T-helper 1 cell (primary cell): ENCODE measurements around the gene OAF.

Source experiments
- DNase-seq, 5 donors: peaks; one replicate each; pipeline ENCODE4 v3.0.0-alpha.2; 2012 to 2020

The OAF gene

DNA sequence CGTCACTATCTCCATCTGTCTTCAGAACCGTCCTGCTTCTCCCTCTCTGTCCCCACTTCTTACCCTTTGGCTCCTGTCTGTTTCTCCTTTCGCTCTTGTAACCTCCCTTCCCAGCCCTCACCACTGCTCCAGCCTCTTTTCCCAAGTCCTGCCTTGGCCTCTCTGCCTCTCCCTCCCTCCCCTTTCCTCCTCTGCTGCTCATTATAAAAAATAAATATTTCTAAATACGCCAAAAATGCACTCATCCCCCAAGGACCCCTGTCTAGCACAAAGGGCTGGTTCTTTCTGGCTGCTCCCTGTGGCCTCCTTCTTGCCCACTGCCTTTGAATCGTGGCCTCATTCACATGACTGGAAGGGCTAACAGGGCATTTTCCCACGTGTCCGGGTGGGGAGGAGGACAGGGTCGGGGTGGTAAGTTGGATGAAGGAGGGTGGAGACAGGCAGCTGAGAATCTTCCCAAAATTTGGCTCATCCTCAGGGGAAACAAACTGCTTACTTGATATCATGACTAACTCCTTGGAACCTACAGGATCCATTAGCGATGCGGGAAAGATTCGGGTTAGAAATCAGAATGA, 26.4 kb upstream of the OAF start:
- DNase-seq = no peak

DNA sequence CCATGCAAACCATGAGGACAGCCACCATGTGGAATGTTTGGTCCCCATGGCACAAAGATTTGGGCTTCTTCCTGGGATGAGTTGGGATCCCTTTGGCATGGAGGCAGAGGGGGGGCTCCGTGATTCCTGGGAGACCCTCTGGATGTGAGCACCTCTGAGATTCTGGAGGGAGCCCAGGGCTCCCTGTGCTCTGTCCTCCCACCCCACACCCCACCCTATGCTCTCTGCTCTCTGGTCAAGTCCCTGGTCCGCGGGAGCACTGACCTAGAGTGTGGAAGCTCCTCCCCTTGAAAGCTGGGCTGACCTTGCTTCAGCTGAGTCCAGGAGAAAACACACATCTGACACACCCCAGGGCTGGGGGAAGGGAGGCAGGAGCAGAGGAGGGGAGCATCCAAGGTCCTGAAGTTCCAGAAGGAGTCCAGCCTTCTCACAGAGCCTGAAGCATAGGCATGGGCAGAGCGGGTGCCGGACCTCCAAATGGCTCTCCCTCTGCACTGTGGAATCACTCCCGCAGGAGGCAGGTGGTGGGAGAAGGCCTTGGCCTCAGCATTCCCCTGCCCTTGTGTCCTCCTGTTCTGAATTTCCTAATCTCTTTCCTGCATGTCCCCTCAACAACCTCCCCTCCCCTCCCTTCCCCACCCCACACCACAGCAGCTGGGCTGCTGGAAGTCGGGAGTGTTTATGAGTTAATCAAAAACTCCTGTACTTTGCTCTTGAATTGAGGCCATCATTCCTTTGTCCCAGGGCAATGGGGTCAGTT, 25.7 kb upstream of the OAF start:
- no peak for DNase-seq

DNA sequence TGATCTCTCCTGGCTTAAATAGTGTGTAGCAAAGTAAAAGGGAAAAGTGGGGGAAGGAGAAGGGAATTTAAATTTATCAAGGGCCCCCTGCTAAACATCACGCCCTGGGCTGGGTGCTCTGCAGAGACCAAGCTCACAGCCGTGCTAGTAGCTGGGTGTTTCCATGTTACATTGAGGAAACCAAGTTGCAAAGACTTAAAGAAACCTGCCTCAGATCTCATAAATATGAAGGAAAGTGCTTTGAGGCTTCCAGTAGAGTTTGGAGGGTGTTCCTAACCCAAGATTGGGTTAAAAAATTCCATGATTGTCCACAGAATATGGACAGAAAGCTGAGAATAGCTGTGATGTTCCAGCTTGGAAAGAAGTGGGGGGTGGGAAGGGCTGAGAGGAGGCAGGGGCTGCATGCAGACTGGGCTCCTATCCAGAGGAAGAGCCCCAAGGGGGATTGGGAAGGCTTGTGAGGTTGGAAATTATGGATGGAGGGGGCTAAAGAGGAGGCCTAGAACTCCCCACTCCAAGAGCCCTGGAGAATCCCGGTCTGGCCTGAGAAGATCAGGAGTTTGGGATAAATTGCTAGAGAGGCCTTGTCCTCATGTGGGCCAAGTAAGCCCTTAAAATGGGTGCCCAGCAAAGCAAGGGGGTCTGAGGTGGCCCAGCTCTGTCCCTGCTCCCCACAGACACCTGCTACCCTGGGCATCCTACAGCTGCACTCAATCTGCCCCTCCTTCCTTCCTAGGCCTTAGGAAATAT, 25.0 kb upstream of the OAF start:
- no peak for DNase-seq

DNA sequence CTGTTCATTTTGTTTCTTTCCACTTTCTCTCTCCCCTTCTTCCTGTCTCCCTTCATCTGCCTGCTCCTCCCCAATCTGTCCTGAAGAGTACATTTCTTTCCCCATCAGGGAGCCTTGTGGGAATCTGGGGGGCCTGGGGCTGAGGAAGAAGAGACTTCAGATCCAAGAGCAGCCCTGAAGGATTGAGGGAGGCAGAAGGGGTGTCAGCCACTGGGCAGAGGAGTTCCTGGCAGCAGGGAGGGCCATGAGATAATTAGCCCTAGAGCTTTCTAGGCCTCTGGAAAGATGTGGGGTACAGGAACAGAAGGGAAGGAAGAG, 24.4 kb upstream of the OAF start:
- DNase-seq = no peak

DNA sequence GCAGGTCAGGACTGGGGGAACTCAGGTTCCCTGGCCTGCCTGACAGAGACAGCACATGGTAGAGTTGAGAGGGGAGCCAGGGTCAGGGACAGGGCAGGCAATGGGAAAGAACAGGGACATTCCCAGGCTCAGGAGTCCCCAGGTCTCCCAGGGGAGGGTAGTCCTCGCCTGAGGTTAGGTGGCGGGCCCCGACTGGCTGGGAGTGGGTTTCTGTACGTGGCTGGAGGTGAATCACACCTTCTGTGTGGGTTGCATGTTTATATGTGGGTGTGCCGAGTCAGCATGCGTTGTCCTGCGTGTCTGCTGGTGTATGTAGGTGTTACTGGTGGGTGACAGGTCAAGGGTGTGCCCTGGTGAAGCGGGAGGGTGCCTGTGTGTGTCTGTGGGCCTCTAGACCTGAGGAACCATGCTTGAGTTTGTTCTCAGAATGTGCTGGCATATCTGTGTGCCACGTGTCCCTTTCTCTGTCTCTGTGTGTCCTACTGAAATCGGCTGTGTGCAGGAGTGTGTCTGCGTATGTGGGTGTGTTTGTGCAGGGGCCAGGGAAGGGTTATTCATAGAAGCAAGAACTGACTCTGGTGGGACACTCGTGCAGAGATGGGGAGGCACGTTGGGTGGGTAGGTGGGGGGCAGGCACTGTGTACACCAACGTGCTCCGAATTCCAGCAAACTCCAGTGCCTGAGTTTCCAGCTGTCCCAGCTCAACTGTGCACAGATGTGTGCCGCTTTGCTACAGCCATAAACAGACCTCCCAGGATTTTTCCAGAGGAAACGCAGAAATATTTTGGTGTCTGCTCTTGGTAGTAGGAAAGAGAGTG, 23.8 kb upstream of the OAF start:
- no peak for DNase-seq

DNA sequence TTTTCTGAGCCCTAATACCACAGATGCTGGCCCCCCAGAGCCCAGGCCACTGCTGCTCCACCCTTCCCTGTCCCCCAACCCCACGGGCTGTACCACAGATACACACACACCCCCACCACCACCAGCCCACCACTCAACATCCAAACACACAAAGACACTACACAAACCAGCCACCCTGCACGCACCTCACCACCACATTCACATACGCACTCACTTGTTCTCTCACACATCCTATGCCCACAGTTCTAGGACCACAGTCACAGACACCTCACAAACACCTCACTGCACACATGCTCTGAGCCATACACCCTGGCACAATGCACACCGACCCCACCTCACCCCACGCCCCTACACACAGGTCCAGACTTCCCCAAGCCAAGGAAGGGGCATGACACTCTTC, 22.5 kb upstream of the OAF start:
- no peak for DNase-seq

DNA sequence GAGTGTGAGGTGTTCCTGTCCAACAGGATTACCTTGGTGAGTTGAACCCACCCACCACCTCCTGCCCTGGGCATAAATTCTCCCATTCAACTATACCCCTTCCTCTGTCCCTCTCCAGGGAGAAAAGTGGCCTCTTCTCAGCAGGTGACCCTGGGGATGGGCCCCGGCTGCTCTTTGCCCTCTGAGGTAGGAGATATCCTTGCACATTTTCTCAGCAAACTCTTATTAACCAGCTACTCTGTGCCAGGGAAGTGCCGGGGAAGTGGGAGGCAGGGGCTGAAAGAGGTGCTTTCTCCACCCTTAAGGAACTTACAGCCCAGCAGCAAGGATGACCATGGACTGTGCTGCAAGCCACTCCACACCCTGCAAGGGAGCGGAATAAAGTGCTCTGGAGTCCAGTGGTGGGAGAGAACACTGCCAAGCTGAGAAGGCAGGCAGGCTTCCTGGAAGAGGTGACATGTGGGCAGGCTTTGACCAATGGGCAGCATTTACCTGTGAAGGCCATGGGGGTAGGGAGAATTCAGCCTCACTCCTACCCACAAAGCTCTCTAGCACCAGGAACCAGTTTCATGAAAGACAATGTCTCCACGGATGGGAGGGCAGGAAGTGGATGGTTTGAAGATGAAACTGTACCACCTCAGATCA, 21.9 kb upstream of the OAF start:
- DNase-seq = no peak

DNA sequence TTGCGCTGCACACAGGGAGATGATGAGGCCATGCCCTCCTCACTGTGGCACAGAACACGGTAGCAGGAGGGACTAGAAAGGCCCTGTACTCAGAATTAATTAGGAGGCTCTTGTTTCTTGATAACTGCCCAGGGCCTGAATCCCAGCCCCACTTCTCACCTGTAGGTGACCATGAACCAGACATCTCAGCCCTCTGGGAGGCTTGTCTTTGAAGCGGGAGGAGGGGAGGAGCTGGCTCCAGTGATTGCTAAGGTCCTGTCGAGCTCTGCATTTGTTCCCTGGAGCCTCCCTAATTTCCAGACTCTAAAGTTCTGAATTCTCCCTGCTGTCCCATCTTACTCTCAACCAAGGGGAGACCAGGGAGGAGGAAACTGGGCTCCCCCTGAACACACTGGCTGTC, 19.8 kb upstream of the OAF start:
- DNase-seq = no peak

DNA sequence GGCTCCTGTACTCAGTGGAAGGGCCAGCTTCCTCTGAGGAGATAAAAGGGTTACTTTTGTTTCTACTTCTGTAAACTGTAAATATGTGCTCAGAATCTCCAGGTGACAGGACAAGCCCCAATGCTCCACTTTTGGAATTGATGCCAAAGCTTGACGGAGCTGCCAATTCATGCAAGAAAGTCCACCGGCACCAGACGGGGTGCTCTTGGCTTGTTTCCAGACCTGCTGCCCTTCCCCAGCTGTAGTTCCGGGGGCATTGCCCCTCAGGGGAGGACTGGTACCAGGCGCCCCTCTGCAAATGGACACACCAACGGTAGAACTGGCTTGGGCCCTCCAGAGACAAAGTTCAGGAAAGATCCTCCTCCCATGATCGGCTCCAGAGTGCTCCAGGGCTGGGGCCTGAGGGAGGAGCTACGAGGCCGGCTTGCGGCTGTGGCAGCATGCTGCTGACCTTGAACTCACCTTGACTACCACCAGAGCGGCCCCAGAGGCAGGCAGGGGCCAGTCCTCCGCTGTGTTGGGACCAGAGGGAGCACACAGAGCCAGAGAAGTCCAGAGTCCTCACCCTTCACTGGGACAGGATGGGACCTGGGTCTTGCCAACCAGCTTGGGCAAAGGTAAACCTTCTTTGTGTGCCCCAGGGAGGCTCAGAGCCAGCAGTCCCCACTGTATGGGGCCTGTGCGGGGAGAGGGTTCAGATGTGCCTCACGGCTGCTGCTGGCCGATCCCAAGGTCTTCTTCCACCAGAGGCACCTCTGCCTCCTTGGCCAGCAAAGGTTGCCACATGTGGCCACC, 17.8 kb upstream of the OAF start:
- no peak for DNase-seq

DNA sequence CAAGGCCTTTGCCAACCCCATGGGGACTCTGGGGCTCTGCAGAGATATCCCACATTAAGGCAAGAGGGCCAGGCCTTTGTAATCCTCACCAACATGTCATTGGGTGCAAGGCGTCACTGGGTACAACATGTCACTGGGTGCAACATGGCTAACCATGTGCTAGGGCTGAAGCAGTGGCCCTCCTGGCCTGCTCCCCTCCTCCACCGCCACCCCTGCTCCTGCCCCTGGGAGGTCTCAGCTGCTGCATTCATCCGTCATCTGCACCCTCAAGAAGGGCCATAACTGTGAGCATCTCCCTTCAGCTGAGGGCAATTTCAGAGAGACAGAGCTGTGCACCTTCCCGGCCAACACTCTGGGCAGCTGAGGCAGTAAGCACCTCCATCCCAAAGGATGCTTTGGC, 16.7 kb upstream of the OAF start:
- DNase-seq = no peak

DNA sequence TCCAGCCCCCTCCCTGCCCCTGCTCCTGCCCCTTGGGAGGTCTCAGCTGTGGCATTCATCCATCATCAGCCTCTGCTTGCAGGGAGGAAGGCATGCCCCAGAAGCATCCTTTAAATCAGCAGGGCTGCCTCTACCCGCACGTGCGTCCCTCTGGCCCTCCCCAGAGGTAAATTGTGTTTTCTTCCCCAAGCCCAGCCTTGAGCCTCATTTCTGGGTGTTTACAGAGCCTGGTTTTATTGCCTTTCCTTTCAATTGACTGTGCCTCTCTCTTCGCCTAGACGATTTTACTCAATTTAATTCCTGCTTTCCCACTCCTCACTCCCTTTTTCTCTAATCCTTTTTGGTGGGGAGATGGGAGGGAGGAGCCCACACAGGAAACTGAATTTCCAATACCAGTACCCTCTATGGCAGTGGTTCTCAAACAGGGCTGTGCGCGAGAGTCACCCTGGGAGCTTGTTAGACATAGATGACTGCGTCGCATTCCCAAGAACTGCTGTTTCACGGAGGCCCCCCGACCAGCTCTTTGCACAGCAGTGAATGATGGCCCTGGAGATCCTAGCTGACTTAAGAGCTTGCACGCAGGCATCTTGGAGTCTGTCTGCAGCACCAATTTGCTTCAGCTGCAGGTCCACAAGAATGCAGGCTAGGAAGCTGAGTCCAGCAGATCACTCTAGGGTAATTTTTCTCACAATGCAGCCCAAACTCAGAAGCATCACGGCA, 15.1 kb upstream of the OAF start:
- no peak for DNase-seq

DNA sequence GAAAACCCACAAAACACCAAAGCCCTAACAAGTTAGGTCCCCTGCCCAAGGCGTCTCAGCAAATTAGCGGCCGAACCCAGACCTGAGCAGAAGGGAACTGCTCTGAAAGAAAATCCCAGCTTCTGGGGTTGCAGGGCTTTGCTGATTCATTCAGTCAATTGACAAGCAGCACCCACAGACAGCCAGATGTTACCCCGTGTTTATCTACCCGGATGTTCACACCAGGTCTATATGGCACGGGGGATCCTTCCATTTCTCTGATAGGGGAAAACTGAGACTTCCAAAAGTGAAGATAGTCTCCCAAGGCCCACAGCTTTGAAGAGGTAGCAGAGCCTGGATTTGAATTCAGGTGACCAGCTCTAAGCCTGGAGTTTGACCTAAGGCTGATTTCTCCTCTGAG, 14.0 kb upstream of the OAF start:
- DNase-seq = no peak

DNA sequence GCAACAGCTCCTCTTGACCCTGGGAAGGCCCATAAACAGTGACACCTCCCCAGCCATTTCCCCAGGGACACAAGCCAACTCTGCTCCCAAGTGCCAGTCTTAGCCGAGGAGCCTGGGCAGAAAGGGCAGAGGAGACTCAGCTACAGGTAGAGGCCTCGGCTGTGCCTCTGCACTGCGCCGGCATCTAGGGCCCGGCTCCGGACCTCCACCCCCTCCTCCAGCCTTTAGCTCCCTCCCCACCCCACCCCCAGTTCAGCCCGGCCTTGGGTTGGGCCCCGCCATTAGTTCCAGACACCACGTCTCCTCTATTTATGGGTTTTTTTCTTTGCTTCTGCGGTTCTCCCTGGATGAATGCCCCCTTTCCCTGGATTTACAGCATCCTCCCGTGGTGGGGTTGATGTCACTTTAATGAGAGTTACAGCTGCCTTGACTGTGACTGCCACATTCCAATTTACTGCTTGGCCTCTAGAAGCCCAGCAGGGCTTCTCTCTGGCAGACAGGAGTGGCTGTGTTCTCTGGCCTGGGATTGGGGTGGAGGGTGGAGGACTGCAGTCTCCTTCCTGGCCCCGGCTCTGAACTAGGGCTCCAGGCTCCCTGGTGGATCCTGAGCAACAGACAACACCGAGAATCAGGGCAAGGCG, 13.5 kb upstream of the OAF start:
- no peak for DNase-seq

DNA sequence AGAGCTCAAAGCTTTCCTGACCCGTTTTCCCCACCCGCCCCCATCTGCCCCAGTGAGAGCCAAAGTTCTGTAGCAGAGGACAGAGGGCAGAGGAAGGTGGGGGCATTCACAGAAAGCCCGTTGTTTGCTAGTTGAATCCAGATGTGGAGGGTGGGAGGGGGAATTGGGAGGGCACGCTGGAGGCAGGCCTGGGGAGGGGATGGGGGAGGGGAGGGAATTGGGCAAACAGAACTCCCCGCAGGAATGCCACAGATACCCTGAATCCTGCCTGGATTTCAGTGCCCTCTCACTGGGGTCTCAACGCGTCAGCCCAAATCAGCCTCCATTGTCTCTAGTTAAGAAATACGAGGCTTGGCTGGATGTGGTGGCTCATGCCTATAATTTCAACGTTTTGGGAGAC, 12.9 kb upstream of the OAF start:
- DNase-seq = no peak

DNA sequence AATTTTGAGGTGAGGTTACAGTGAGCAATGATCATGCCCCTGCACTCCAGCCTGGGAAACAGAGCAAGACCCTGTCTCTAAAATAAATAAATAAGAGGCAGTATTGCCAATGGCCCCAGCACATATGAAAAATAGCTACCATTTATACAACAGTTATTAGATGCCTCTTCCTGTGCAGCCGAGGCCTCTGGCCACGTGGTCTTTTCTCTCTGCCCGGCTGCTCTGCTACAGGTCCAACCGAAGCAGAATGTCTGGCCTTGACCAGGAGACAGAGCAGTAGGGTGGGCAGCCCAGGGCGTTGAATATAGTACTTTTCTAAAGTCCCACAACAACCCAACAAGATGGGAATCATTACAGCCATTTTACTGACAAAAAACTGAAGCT, 12.4 kb upstream of the OAF start:
- no peak for DNase-seq

DNA sequence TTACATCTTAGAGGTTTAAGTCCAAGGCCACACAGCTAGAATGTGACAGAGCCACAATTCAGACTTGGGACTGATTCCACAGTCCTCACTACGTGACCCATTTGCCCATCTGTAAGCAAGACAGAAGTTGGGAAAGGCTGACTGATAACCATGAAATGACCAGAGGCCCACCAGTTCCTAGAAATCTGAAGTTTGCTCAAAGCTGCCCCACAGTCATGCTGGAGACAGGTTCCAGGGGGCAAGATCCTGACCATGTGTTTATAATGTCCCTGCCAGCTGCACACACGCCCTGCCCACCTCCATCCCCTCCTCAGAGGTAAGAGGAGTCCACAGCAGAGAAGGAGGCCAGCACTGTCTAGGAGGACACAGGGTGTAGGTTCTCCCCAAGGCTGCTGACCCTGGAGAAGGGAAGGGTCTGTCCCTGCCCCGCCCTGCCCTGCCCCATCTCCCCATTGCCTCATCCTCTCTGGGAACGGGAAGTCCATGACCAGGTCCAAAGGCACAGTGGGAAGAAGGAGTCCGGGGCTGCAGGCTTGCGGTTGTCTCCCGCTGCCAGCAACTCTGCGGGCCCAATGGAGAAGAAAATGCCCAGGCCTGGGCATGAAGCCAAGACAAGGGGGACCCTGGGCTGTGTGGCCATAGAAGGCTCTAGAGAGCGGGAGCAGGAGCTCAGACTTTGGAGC, 11.9 kb upstream of the OAF start:
- DNase-seq = no peak

DNA sequence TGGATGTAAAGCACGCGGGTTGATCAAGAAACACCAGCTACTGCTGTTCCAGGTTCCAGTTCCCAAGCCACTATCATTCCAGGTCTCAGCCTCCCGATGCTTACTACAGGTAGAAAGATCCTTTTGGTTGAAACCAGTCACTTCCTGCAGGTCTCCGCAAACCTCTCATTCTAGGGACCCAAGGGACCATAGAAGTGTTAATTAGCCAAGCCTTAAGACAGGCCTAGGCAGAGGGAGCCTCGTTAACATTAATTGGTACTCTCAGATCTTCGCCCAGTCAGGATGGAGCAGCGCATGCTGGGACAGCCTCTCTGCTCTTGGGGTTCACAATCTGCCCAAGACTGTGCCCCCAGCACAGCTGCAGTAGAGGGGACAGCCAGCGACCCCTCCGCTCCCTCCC, 11.2 kb upstream of the OAF start:
- DNase-seq = no peak

DNA sequence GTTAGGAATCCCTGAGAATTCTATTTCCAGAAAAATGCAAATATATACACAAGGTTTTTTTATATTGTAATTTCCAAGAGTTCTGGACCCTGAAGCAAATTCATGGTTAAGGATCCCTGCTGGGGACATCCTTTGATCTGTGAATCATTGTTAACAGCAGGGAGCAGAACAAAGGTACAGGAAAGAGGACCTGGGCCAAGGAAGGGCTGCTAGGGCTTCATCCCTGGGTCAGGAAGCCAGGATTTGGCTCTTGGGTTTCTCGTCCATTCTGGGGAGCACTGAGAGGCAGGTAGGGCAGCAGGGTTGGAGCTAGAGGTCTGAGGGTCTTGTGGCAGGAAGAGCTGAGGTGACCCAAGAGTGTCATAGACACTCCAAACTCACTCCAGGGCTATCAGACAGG, 10.2 kb upstream of the OAF start:
- DNase-seq = no peak

DNA sequence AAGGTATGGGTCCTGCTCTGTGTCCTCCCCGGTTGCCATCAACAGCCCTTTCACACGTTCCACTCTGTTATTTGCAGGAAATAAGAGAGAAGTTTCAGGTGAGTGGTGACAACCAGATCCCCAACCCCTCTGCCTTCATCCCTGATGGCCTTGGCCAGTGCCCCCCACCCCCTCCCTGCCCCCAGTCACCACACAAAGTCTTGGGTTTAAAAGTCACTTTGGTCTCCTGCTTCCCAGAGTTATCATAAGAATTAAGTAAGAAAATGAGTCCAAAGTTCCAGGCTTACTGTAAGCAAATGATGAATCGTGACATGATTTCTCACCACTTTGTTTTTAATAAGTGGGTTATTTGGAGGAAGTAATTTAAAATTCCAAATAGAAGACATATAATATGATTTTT, 9.2 kb upstream of the OAF start:
- no peak for DNase-seq

DNA sequence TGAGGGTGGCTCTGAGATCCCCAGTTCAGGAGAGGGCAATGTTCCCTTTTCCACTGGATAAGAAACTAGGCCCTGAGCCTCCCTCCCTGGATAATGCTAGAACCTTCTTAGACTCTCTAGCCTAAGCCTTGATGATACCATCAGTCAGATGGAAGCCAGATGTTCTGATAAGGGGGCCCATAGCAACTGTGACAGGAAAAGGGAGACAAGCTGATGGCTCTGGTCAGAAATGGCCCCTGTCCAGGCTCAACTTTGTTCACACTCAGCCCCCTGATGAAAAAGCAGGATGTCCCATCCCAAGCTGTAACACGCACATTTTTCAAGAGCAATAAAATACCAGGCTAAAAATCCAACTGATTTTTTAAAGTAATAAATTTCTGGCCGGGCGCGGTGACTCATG, 7.2 kb upstream of the OAF start:
- DNase-seq = no peak
